ENCODE results near the gene TINCR.

The TINCR gene

GRCh38 chr19:5563935-5564612 lies 3.7 kb downstream of the TINCR start:
- H3K36me3 ChIP-seq (ENCODE audit: control insufficient read depth, low read length): no peaks in the 10 kb centered on the region

GRCh38 chr19:5563008-5563431 lies 4.7 kb downstream of the TINCR start:
- no peak overlapping the region for H3K4me3 ChIP-seq (ENCODE audit: low read length)
- peak; percentile 34 for TF ChIP-seq CTCF (IDR thresholded peaks at IDR 0.05; ENCODE audit: low read depth, low read length, poor library complexity, severe bottlenecking)
- no peak for TF ChIP-seq EZH2phosphoT487 (IDR thresholded peaks at IDR 0.05; ENCODE audit: borderline replicate concordance, low read length)
- H3K79me2 ChIP-seq (ENCODE audit: control insufficient read depth, low read length): no peaks in the 10 kb centered on the region
- H3K27ac ChIP-seq (ENCODE audit: low read depth, low read length): no peak overlapping the region
- H3K4me1 ChIP-seq (ENCODE audit: control insufficient read depth, low read length): no peaks in the 10 kb centered on the region
- H3K27me3 ChIP-seq (ENCODE audit: control insufficient read depth, low read length): no peaks in the 10 kb centered on the region
- H3K4me2 ChIP-seq (ENCODE audit: low read length): no peak overlapping the region
- H3K9me3 ChIP-seq (ENCODE audit: control insufficient read depth, insufficient read depth, low read length): peaks cover 9% of the 10 kb centered on the region; the same call in 1 of the 2 replicates
- H3K9me2 ChIP-seq (replicated peaks; ENCODE audit: control insufficient read depth, low read length): no peaks in the 10 kb centered on the region
- no peaks in the 10 kb centered on the region for H4K20me1 ChIP-seq (ENCODE audit: control insufficient read depth, insufficient read depth, low read depth, low read length)
- H3K36me3 ChIP-seq (ENCODE audit: control insufficient read depth, low read length): no peaks in the 10 kb centered on the region
- H3F3A ChIP-seq (ENCODE audit: control insufficient read depth, insufficient read depth): no peaks in the 10 kb centered on the region

More at GRCh38 chr19:5563935-5564612, 3.7 kb downstream of the TINCR start:
- Histone ChIP-seq H3K4me3 (ENCODE audit: low read length) (no peak overlapping the region), H3K9me2 (replicated peaks; ENCODE audit: control insufficient read depth, low read length) (no peaks in the 10 kb centered on the region), H3K4me2 (ENCODE audit: low read length) (no peak overlapping the region), H4K20me1 (ENCODE audit: control insufficient read depth, insufficient read depth, low read depth, low read length) (no peaks in the 10 kb centered on the region), H3K4me1 (ENCODE audit: control insufficient read depth, low read length) (no peaks in the 10 kb centered on the region), H3K79me2 (ENCODE audit: control insufficient read depth, low read length) (no peaks in the 10 kb centered on the region), H3K9me3 (ENCODE audit: control insufficient read depth, insufficient read depth, low read length) (peaks cover 9% of the 10 kb centered on the region; the same call in 1 of the 2 replicates), H3F3A (ENCODE audit: control insufficient read depth, insufficient read depth) (no peaks in the 10 kb centered on the region), H3K27me3 (ENCODE audit: control insufficient read depth, low read length) (no peaks in the 10 kb centered on the region), H3K27ac (ENCODE audit: low read depth, low read length) (no peak overlapping the region)
- no peak for TF ChIP-seq EZH2phosphoT487 (IDR thresholded peaks at IDR 0.05; ENCODE audit: borderline replicate concordance, low read length)
- no peak for TF ChIP-seq CTCF (IDR thresholded peaks at IDR 0.05; ENCODE audit: low read depth, low read length, poor library complexity, severe bottlenecking)

- Histone ChIP-seq H3K27me3 (ENCODE audit: control insufficient read depth, low read length) (no peaks in the 10 kb centered on the region), H3K27ac (ENCODE audit: low read depth, low read length) (no peak overlapping the region), H4K20me1 (ENCODE audit: control insufficient read depth, insufficient read depth, low read depth, low read length) (no peaks in the 10 kb centered on the region), H3K79me2 (ENCODE audit: control insufficient read depth, low read length) (no peaks in the 10 kb centered on the region), H3K4me3 (ENCODE audit: low read length) (no peak overlapping the region), H3K4me2 (ENCODE audit: low read length) (no peak overlapping the region), H3K9me3 (ENCODE audit: control insufficient read depth, insufficient read depth, low read length) (peaks cover 9% of the 10 kb centered on the region; the same call in 1 of the 2 replicates), H3K9me2 (replicated peaks; ENCODE audit: control insufficient read depth, low read length) (no peaks in the 10 kb centered on the region), H3K36me3 (ENCODE audit: control insufficient read depth, low read length) (no peaks in the 10 kb centered on the region), H3F3A (ENCODE audit: control insufficient read depth, insufficient read depth) (no peaks in the 10 kb centered on the region), H3K4me1 (ENCODE audit: control insufficient read depth, low read length) (no peaks in the 10 kb centered on the region)
- no peak for TF ChIP-seq CTCF (IDR thresholded peaks at IDR 0.05; ENCODE audit: low read depth, low read length, poor library complexity, severe bottlenecking)
- TF ChIP-seq EZH2phosphoT487 (IDR thresholded peaks at IDR 0.05; ENCODE audit: borderline replicate concordance, low read length): no peak
Measured at GRCh38 chr19:5562280-5562679, 5.5 kb downstream of the TINCR start.

Data from DOHH2 (cell line).